Neural cell (in vitro differentiated cells): ENCODE data around the gene MGAT5. TPM values are rescaled to one million over a fixed set of nuclear protein-coding genes. Genes with fewer than 3 reads are reported as not detected.

Source experiments
- H2AFZ ChIP-seq: fragments of 200-600, 300-800 bp; sonication (generic), shearing (Covaris generic); 2 replicates; pipeline ENCODE4 v1.6.0; 2014; ENCODE audit warnings: low read depth, mild to moderate bottlenecking, antibody characterized with exemption, low read length, moderate library complexity
- H3F3A ChIP-seq: fragments of 200-600 bp; shearing (Covaris generic); 2 replicates; pipeline ENCODE4 v1.6.1; 2016; ENCODE audit warnings: mild to moderate bottlenecking, moderate library complexity, mixed read lengths, antibody characterized with exemption, low read length; ENCODE audit not compliant: insufficient read depth, poor library complexity, severe bottlenecking
- H3K27ac ChIP-seq: fragments of 200-600, 300-800 bp; sonication (generic), shearing (Covaris generic); 2 replicates; pipeline ENCODE4 v1.5.1; 2014; ENCODE audit warnings: mild to moderate bottlenecking, low read length, moderate library complexity
- H3K27me3 ChIP-seq: fragments of 300-800, 200-600 bp; sonication (generic), shearing (Covaris generic); 2 replicates; pipeline ENCODE4 v1.6.0; 2014; ENCODE audit warnings: mild to moderate bottlenecking, low read depth, low read length, moderate library complexity; ENCODE audit not compliant: insufficient read depth
- H3K36me3 ChIP-seq: fragments of 300-800, 200-600 bp; sonication (generic), shearing (Covaris generic); 2 replicates; pipeline ENCODE4 v1.5.1; 2014; ENCODE audit warnings: mild to moderate bottlenecking, antibody characterized with exemption, low read length, moderate library complexity; ENCODE audit not compliant: insufficient read depth
- H3K4me2 ChIP-seq: fragments of 300-800, 200-600 bp; sonication (generic), shearing (Covaris generic); 2 replicates; pipeline ENCODE4 v1.6.0; 2014; ENCODE audit warnings: mild to moderate bottlenecking, low read length
- H3K4me3 ChIP-seq: fragments of 300-800, 200-600 bp; sonication (generic), shearing (Covaris generic); 2 replicates; pipeline ENCODE4 v1.5.1; 2014; ENCODE audit warnings: mild to moderate bottlenecking, low read length, moderate library complexity
- H3K79me2 ChIP-seq: fragments of 200-600 bp; shearing (Covaris generic); replicated peaks from 2 replicates; pipeline ENCODE4 v1.6.0; 2014; ENCODE audit warnings: mild to moderate bottlenecking, low read length, moderate library complexity; ENCODE audit not compliant: insufficient read depth
- H3K9ac ChIP-seq: fragments of 300-800, 200-600 bp; sonication (generic), shearing (Covaris generic); 2 replicates; pipeline ENCODE4 v1.6.1; 2016; ENCODE audit warnings: mild to moderate bottlenecking, low read length, mixed read lengths
- H3K9me2 ChIP-seq: fragments of 200-600 bp; shearing (Covaris generic); 2 replicates; pipeline ENCODE4 v1.6.1; 2016; ENCODE audit warnings: mild to moderate bottlenecking, low read length, mixed read lengths; ENCODE audit not compliant: insufficient read depth
- H3K9me3 ChIP-seq: fragments of 200-600, 300-800 bp; sonication (generic), shearing (Covaris generic); 2 replicates; pipeline ENCODE4 v1.6.1; 2016; ENCODE audit warnings: mild to moderate bottlenecking, mixed run types, low read length, moderate library complexity, mixed read lengths
- H4K20me1 ChIP-seq: fragments of 200-600 bp; shearing (Covaris generic); 2 replicates; pipeline ENCODE4 v1.6.1; 2016; ENCODE audit warnings: mild to moderate bottlenecking, mixed run types; ENCODE audit not compliant: insufficient read depth
- CTCF ChIP-seq: fragments of 450-650 bp; IDR thresholded peaks from 2 replicates; pipeline ENCODE4 v1.5.1; 2014; ENCODE audit warnings: antibody characterized with exemption, mild to moderate bottlenecking, moderate library complexity; ENCODE audit not compliant: poor library complexity, severe bottlenecking
- EP300 ChIP-seq: fragments of 450-650 bp; conservative IDR thresholded peaks from 2 replicates; pipeline ENCODE4 v1.6.1; 2014; ENCODE audit warnings: antibody characterized with exemption, mild to moderate bottlenecking, moderate library complexity; ENCODE audit not compliant: poor library complexity, severe bottlenecking
- EZH2 ChIP-seq: fragments of 200-600, 300-800 bp; shearing (Covaris generic), sonication (generic); IDR thresholded peaks from 2 replicates; pipeline ENCODE4 v1.6.1; 2014; ENCODE audit warnings: antibody characterized with exemption, low read length, borderline replicate concordance, mild to moderate bottlenecking; ENCODE audit not compliant: insufficient read depth, poor library complexity, severe bottlenecking
- MXI1 ChIP-seq: fragments of 450-650 bp; conservative IDR thresholded peaks from 2 replicates; pipeline ENCODE4 v1.6.1; 2014; ENCODE audit warnings: antibody characterized with exemption, mild to moderate bottlenecking; ENCODE audit not compliant: poor library complexity, severe bottlenecking
- POLR2AphosphoS5 ChIP-seq: IDR thresholded peaks from 2 replicates; pipeline ENCODE4 v1.6.1; 2012
- RAD21 ChIP-seq: fragments of 450-650 bp; conservative IDR thresholded peaks from 2 replicates; pipeline ENCODE4 v1.6.1; 2014; ENCODE audit warnings: antibody characterized with exemption, mild to moderate bottlenecking, moderate library complexity
- REST ChIP-seq: IDR thresholded peaks from 2 replicates; pipeline ENCODE4 v1.6.1; 2012; ENCODE audit warnings: borderline replicate concordance
- SMC3 ChIP-seq: fragments of 450-650 bp; conservative IDR thresholded peaks from 2 replicates; pipeline ENCODE4 v1.6.1; 2014; ENCODE audit warnings: antibody characterized with exemption, mild to moderate bottlenecking, moderate library complexity; ENCODE audit not compliant: poor library complexity
- TAF1 ChIP-seq: IDR thresholded peaks from 2 replicates; pipeline ENCODE4 v1.6.1; 2012; ENCODE audit warnings: low read depth
- polyA plus RNA-seq: library from polyadenylated mRNA; depleted of rRNA; stranded (reverse); fragments of >200 nt; gene quantifications from 2 replicates; pipeline ENCODE4 v1.2.3, GENCODE V29; 2014

The MGAT5 gene
- polyA plus RNA-seq, 1 donor from 2014 or later = 40.9 TPM

- H4K20me1 ChIP-seq = no peaks in the 10 kb centered on the region
- no peak overlapping the region for H3K9ac ChIP-seq
- no peak overlapping the region for H3K4me2 ChIP-seq
- no peaks in the 10 kb centered on the region for H3K27me3 ChIP-seq
- no peaks in the 10 kb centered on the region for H3F3A ChIP-seq
- peaks cover 10% of the 10 kb centered on the region for H3K36me3 ChIP-seq
- H3K9me3 ChIP-seq = no peaks in the 10 kb centered on the region
- TF ChIP-seq REST (no peak), TAF1 (no peak), EZH2 (no peak), RAD21 (no peak), CTCF (no peak), POLR2AphosphoS5 (no peak), EP300 (no peak), MXI1 (no peak), SMC3 (no peak)
- H3K9me2 ChIP-seq = no peaks in the 10 kb centered on the region
- H3K79me2 ChIP-seq = no peaks in the 10 kb centered on the region
- no peak overlapping the region for H3K27ac ChIP-seq
- H3K4me3 ChIP-seq = no peak overlapping the region
- no peak overlapping the region for H2AFZ ChIP-seq
These were observed 105.7 kb downstream of the MGAT5 start for GRCh38 chr2:134359367-134360081.

- Histone ChIP-seq H3K27me3 (no peaks in the 10 kb centered on the region), H3K9me2 (no peaks in the 10 kb centered on the region), H4K20me1 (no peaks in the 10 kb centered on the region), H3F3A (no peaks in the 10 kb centered on the region), H3K4me2 (no peak overlapping the region), H2AFZ (no peak overlapping the region), H3K27ac (no peak overlapping the region), H3K9ac (no peak overlapping the region), H3K36me3 (peaks cover 10% of the 10 kb centered on the region), H3K79me2 (no peaks in the 10 kb centered on the region), H3K4me3 (no peak overlapping the region), H3K9me3 (no peaks in the 10 kb centered on the region)
- TF ChIP-seq MXI1 (no peak), RAD21 (no peak), CTCF (no peak), EZH2 (no peak), EP300 (no peak), REST (no peak), POLR2AphosphoS5 (no peak), TAF1 (no peak), SMC3 (no peak)
These were observed 107.0 kb downstream of the MGAT5 start for GRCh38 chr2:134360745-134361487.
